ENCODE results near the gene EIF5. TPM values are rescaled to one million over a fixed set of nuclear protein-coding genes. Genes with fewer than 3 reads are reported as not detected.

EIF5 gene
- total and polyA plus RNA-seq, 3 donors from 2014 or later = 308 to 366 (median 309) TPM

- Histone ChIP-seq H3K4me3 (no peak overlapping the region), H3K4me1 (no peaks in the 10 kb centered on the region), H3K27ac (no peak overlapping the region), H3K9me3 (no peaks in the 10 kb centered on the region), H3K36me3 (ENCODE audit: low read depth, missing control alignments) (no peaks in the 10 kb centered on the region), H3K27me3 (no peaks in the 10 kb centered on the region)
- no peak for DNase-seq
- intact Hi-C loops (cut with DNase I; ENCODE audit: low total_unique reads) = no loop called here
- WGBS, 2 donors = 77 to 84% methylated on average over 7 of the region's 7 CpGs
- TF ChIP-seq POLR2A (IDR thresholded peaks at IDR 0.05) (no peak), CTCF (IDR thresholded peaks at IDR 0.05) (no peak)
Observed at GRCh38 chr14:103360548-103360947, 26.5 kb downstream of the EIF5 start.

GRCh38 chr14:103361867-103362266 is 27.8 kb downstream of the EIF5 start:
- no peaks in the 10 kb centered on the region for H3K36me3 ChIP-seq (ENCODE audit: low read depth, missing control alignments)
- H3K27me3 ChIP-seq = no peaks in the 10 kb centered on the region
- 69 to 87% methylated on average over 5 of the region's 5 CpGs for WGBS, 2 donors
- no peak for DNase-seq
- H3K27ac ChIP-seq = no peak overlapping the region
- no peak for TF ChIP-seq CTCF (IDR thresholded peaks at IDR 0.05)
- H3K4me1 ChIP-seq = no peaks in the 10 kb centered on the region
- H3K9me3 ChIP-seq = no peaks in the 10 kb centered on the region
- H3K4me3 ChIP-seq = no peak overlapping the region
- intact Hi-C loops (cut with DNase I; ENCODE audit: low total_unique reads) = no loop called here

- Histone ChIP-seq H3K36me3 (ENCODE audit: low read depth, missing control alignments) (no peaks in the 10 kb centered on the region), H3K4me1 (no peaks in the 10 kb centered on the region), H3K27me3 (no peaks in the 10 kb centered on the region), H3K27ac (no peak overlapping the region), H3K4me3 (no peak overlapping the region), H3K9me3 (no peaks in the 10 kb centered on the region)
- TF ChIP-seq POLR2A (IDR thresholded peaks at IDR 0.05) (no peak), CTCF (IDR thresholded peaks at IDR 0.05) (no peak)
- no peak for DNase-seq
- WGBS, 2 donors = 42 to 58% methylated on average over 1 of the region's 1 CpG
- intact Hi-C loops (cut with DNase I; ENCODE audit: low total_unique reads) = no loop called here
Observed at GRCh38 chr14:103362780-103363179, 28.7 kb downstream of the EIF5 start.

- Histone ChIP-seq H3K27ac (no peak overlapping the region), H3K4me3 (no peak overlapping the region), H3K9me3 (no peaks in the 10 kb centered on the region), H3K36me3 (ENCODE audit: low read depth, missing control alignments) (no peaks in the 10 kb centered on the region), H3K27me3 (no peaks in the 10 kb centered on the region), H3K4me1 (no peaks in the 10 kb centered on the region)
- DNase-seq = no peak
- 86% methylated on average over 6 of the region's 6 CpGs for WGBS, 2 donors
- intact Hi-C loops (cut with DNase I; ENCODE audit: low total_unique reads) = no loop called here
- no peak for TF ChIP-seq POLR2A (IDR thresholded peaks at IDR 0.05)
- TF ChIP-seq CTCF (IDR thresholded peaks at IDR 0.05) = no peak
Observed at GRCh38 chr14:103366741-103367140, 32.7 kb downstream of the EIF5 start.

GRCh38 chr14:103367995-103368394 is 34.0 kb downstream of the EIF5 start:
- intact Hi-C loops (cut with DNase I; ENCODE audit: low total_unique reads) = no loop called here
- no peaks in the 10 kb centered on the region for H3K4me1 ChIP-seq
- WGBS, 2 donors = 92 to 95% methylated on average over 4 of the region's 4 CpGs
- DNase-seq = no peak
- no peaks in the 10 kb centered on the region for H3K9me3 ChIP-seq
- no peaks in the 10 kb centered on the region for H3K36me3 ChIP-seq (ENCODE audit: low read depth, missing control alignments)
- no peak overlapping the region for H3K4me3 ChIP-seq
- no peak for TF ChIP-seq POLR2A (IDR thresholded peaks at IDR 0.05)
- no peak for TF ChIP-seq CTCF (IDR thresholded peaks at IDR 0.05)
- H3K27ac ChIP-seq = no peak overlapping the region
- no peaks in the 10 kb centered on the region for H3K27me3 ChIP-seq
